ENCODE data around the gene ASB18. TPM values are rescaled to one million over a fixed set of nuclear protein-coding genes. Genes with fewer than 3 reads are reported as not detected.

ASB18 gene
- total and polyA plus RNA-seq, 10 of the 15 experiments (the other 5 are each of a cell fraction or from before 2014, with no cell fraction given): not detected

DNA sequence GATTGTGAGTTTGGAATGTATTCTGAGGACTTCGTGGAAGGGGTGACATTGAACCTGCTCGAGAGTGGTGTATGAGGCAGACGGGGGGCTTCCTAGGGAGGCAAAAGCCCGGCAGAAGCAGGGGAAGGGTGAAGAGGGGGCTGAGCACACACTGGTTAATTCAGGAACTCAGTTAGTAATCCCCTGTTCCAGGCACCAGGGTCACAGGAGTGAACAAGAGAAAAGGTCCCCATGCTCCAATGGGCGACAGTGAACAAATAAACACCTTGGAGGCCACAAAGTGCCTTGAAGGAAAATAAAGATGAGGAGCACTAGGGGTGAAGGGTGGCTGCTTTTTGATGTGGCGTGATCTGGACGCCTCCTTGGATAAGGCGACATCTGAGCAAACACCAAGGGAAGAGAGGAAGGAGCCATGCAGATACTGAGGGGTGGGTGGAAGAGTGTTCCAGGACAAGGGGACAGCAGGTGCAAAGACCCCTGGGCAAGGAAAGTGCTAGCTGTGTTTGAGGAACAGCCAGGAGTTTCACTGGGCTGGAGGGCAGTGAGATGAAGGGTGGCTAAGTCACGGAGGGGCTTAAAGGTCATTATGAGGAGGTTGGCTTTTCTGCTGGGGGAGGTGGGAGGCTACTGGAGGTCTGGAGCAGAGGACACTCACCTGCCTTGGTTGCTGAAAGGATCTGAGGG lies 26.7 kb upstream of the ASB18 start (continued):
- TF ChIP-seq, protein P1, sequence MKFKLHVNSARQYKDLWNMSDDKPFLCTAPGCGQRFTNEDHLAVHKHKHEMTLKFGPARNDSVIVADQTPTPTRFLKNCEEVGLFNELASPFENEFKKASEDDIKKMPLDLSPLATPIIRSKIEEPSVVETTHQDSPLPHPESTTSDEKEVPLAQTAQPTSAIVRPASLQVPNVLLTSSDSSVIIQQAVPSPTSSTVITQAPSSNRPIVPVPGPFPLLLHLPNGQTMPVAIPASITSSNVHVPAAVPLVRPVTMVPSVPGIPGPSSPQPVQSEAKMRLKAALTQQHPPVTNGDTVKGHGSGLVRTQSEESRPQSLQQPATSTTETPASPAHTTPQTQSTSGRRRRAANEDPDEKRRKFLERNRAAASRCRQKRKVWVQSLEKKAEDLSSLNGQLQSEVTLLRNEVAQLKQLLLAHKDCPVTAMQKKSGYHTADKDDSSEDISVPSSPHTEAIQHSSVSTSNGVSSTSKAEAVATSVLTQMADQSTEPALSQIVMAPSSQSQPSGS (IDR thresholded peaks at IDR 0.05; ENCODE audit: low read length): no peak

DNA sequence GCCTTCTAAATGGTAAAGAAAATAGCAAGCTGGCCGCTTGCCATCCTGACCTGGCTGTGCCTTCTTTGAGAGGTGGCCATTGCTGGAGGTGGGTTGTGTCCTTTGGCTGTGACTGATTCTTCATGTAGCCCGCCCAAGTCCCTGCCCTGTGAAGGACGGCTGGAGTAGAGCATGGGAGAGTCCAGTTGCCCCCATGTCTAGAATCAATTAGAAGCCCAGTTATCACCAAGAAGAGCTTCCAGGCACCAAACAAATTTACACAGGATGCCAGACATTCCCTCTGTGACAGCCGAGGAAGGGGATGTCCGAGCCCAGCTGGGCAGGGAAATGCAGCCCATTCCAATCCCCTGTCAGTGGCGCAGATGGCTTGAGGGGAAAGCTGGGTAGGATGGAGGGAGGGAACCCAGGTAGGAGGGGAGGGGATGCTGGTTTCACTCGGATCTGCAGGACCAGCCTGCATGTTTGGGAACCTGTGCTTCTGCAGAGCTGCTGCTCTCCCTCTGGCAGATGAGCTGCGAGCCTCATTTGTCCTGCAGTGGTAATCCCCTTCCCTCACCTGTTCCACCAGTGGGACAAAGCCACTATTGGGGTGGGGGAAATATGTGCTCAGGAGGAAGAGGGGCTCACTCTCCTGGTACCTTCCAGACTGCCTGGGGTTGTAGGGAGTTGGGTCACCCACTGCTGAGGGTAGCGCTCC lies 25.7 kb upstream of the ASB18 start:
- intact Hi-C loops (cut with micrococcal nuclease; ENCODE audit: unreplicated experiment): no loop called here
- RAD21 ChIA-PET (ENCODE audit: unreplicated experiment): no interaction called here
- no peak for ATAC-seq
- Histone ChIP-seq H3K4me1 (ENCODE audit: control insufficient read depth, insufficient read depth, low read length) (no peaks in the 10 kb centered on the region), H3K9ac (ENCODE audit: control insufficient read depth, insufficient read depth, low read length) (no peak overlapping the region), H3K36me3 (ENCODE audit: control insufficient read depth in 2 of 2, insufficient read depth in 2 of 2, low read length in 1 of 2) (no peaks in the 10 kb centered on the region), H3K27me3 (replicated peaks in 1 of 2; ENCODE audit: control insufficient read depth in 2 of 2, insufficient read depth in 2 of 2, low read length in 1 of 2) (no peaks in the 10 kb centered on the region; a peak in 1 of 4 replicates), H3K27ac (ENCODE audit: control insufficient read depth, insufficient read depth) (no peak overlapping the region), H3K4me3 (no peak overlapping the region), H2AFZ (ENCODE audit: control insufficient read depth, low read depth, low read length) (no peak overlapping the region), H4K20me1 (ENCODE audit: control insufficient read depth, insufficient read depth) (no peaks in the 10 kb centered on the region), H3K79me2 (ENCODE audit: control insufficient read depth, insufficient read depth, low read length) (no peaks in the 10 kb centered on the region), H3K9me3 (replicated peaks; ENCODE audit: control insufficient read depth, insufficient read depth, low read length) (no peaks in the 10 kb centered on the region), H3K4me2 (ENCODE audit: control insufficient read depth, insufficient read depth) (no peak overlapping the region)
- 21% methylated on average over 9 of the region's 9 CpGs for WGBS (ENCODE audit: insufficient coverage, insufficient replicate concordance, low lambda C conversion rate, missing lambda C conversion rate)
- no peak for FAIRE-seq
- POLR2A ChIA-PET: no interaction called here
- DNase-seq (ENCODE audit: low read depth, low spot score): no peak
- SMC1A ChIA-PET (ENCODE audit: uncharacterized antibody, unreplicated experiment): no interaction called here
- BruUV-seq (replicated peaks): no TSS peak
- TF ChIP-seq, protein P2, sequence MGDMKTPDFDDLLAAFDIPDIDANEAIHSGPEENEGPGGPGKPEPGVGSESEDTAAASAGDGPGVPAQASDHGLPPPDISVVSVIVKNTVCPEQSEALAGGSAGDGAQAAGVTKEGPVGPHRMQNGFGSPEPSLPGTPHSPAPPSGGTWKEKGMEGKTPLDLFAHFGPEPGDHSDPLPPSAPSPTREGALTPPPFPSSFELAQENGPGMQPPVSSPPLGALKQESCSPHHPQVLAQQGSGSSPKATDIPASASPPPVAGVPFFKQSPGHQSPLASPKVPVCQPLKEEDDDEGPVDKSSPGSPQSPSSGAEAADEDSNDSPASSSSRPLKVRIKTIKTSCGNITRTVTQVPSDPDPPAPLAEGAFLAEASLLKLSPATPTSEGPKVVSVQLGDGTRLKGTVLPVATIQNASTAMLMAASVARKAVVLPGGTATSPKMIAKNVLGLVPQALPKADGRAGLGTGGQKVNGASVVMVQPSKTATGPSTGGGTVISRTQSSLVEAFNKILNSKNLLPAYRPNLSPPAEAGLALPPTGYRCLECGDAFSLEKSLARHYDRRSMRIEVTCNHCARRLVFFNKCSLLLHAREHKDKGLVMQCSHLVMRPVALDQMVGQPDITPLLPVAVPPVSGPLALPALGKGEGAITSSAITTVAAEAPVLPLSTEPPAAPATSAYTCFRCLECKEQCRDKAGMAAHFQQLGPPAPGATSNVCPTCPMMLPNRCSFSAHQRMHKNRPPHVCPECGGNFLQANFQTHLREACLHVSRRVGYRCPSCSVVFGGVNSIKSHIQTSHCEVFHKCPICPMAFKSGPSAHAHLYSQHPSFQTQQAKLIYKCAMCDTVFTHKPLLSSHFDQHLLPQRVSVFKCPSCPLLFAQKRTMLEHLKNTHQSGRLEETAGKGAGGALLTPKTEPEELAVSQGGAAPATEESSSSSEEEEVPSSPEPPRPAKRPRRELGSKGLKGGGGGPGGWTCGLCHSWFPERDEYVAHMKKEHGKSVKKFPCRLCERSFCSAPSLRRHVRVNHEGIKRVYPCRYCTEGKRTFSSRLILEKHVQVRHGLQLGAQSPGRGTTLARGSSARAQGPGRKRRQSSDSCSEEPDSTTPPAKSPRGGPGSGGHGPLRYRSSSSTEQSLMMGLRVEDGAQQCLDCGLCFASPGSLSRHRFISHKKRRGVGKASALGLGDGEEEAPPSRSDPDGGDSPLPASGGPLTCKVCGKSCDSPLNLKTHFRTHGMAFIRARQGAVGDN (IDR thresholded peaks at IDR 0.05): no peak
- TF ChIP-seq PML (IDR thresholded peaks at IDR 0.05; ENCODE audit: low read length) (no peak), MYC (IDR thresholded peaks at IDR 0.05; ENCODE audit: insufficient read depth, insufficient read length, insufficient replicate concordance, low read length, severe bottlenecking) (no peak), RB1 (IDR thresholded peaks at IDR 0.05; ENCODE audit: borderline replicate concordance) (no peak), RAD51 (IDR thresholded peaks at IDR 0.05) (no peak), NBN (IDR thresholded peaks at IDR 0.05) (no peak), PAX8 (IDR thresholded peaks at IDR 0.05) (no peak), RFX5 (IDR thresholded peaks at IDR 0.05; ENCODE audit: low read depth, low read length) (no peak)
- CTCF ChIA-PET: no interaction called here
- in situ Hi-C loops (cut with MboI): no loop called here

Measured in GM12878 (cell line).